Stomach smooth muscle (tissue), 2 donors: Measurements from ENCODE around the gene PPP1R14B.

Source experiments
- H3K27ac ChIP-seq: one replicate; pipeline ENCODE4 v1.7.0; 2013; ENCODE audit warnings: mild to moderate bottlenecking, low read length, inconsistent platforms
- H3K27me3 ChIP-seq, 2 donors: one replicate each; pipeline ENCODE4 v1.7.0; 2013; ENCODE audit warnings: low read length in 2 of 2; ENCODE audit not compliant: insufficient read depth in 2 of 2, control insufficient read depth in 1 of 2
- H3K36me3 ChIP-seq, 2 donors: one replicate each; pipeline ENCODE4 v1.7.0; 2013; ENCODE audit warnings: low read length in 2 of 2; ENCODE audit not compliant: control insufficient read depth in 2 of 2, insufficient read depth in 2 of 2
- H3K4me1 ChIP-seq: one replicate; pipeline ENCODE4 v1.7.0; 2013; ENCODE audit warnings: low read length; ENCODE audit not compliant: control insufficient read depth, insufficient read depth
- H3K4me3 ChIP-seq, 2 donors: one replicate each; pipeline ENCODE4 v1.7.0; 2013; ENCODE audit warnings: low read length in 2 of 2
- H3K9ac ChIP-seq, 2 donors: one replicate each; pipeline ENCODE4 v1.7.0; 2013; ENCODE audit warnings: low read length in 2 of 2, mild to moderate bottlenecking in 1 of 2
- H3K9me3 ChIP-seq, 2 donors: one replicate each; pipeline ENCODE4 v1.7.0; 2013; ENCODE audit warnings: low read length in 2 of 2; ENCODE audit not compliant: control insufficient read depth in 2 of 2
- donor health status: healthy.
- donor health status: Pancreatic carcinoma.

The PPP1R14B gene

GRCh38 chr11:64265176-64266160 lies 18.7 kb upstream of the PPP1R14B start:
- no peaks in the 10 kb centered on the region for H3K9me3 ChIP-seq
- H3K27ac ChIP-seq = no peak overlapping the region
- H3K4me3 ChIP-seq = no peak overlapping the region
- H3K4me1 ChIP-seq = peaks cover 24% of the 10 kb centered on the region
- H3K27me3 ChIP-seq = no peaks in the 10 kb centered on the region
- H3K9ac ChIP-seq = no peak overlapping the region
- peaks cover 12 to 27% of the 10 kb centered on the region in 2 donors for H3K36me3 ChIP-seq

GRCh38 chr11:64264371-64264852 lies 17.7 kb upstream of the PPP1R14B start:
- H3K27ac ChIP-seq = no peak overlapping the region
- H3K4me1 ChIP-seq = peaks cover 19% of the 10 kb centered on the region
- H3K36me3 ChIP-seq = peaks cover 12 to 27% of the 10 kb centered on the region in 2 donors
- no peaks in the 10 kb centered on the region for H3K27me3 ChIP-seq
- H3K9me3 ChIP-seq = no peaks in the 10 kb centered on the region
- H3K9ac ChIP-seq = no peak overlapping the region
- H3K4me3 ChIP-seq = no peak overlapping the region

GRCh38 chr11:64263947-64264317 lies 17.2 kb upstream of the PPP1R14B start:
- Histone ChIP-seq H3K27ac (no peak overlapping the region), H3K36me3 (peaks cover 12 to 29% of the 10 kb centered on the region in 2 donors), H3K4me3 (no peak overlapping the region), H3K9ac (no peak overlapping the region), H3K4me1 (peaks cover 14% of the 10 kb centered on the region), H3K9me3 (no peaks in the 10 kb centered on the region), H3K27me3 (no peaks in the 10 kb centered on the region)

GRCh38 chr11:64263021-64263946 lies 16.5 kb upstream of the PPP1R14B start:
- Histone ChIP-seq H3K9me3 (no peaks in the 10 kb centered on the region), H3K4me1 (peaks cover 8% of the 10 kb centered on the region), H3K27me3 (no peaks in the 10 kb centered on the region), H3K27ac (no peak overlapping the region), H3K4me3 (no peak overlapping the region), H3K9ac (no peak overlapping the region), H3K36me3 (peaks cover 15 to 32% of the 10 kb centered on the region in 2 donors)

GRCh38 chr11:64262271-64263002 lies 15.7 kb upstream of the PPP1R14B start:
- Histone ChIP-seq H3K9me3 (no peaks in the 10 kb centered on the region), H3K4me3 (no peak overlapping the region), H3K9ac (no peak overlapping the region), H3K27ac (no peak overlapping the region), H3K27me3 (no peaks in the 10 kb centered on the region), H3K36me3 (peaks cover 17 to 32% of the 10 kb centered on the region in 2 donors), H3K4me1 (no peaks in the 10 kb centered on the region)

GRCh38 chr11:64261556-64262080 lies 14.9 kb upstream of the PPP1R14B start:
- Histone ChIP-seq H3K9me3 (no peaks in the 10 kb centered on the region), H3K4me3 (no peak overlapping the region), H3K27ac (no peak overlapping the region), H3K27me3 (no peaks in the 10 kb centered on the region), H3K9ac (no peak overlapping the region), H3K4me1 (no peaks in the 10 kb centered on the region), H3K36me3 (peaks cover 18 to 33% of the 10 kb centered on the region in 2 donors)

- H3K4me3 ChIP-seq = no peak overlapping the region
- H3K36me3 ChIP-seq = peaks cover 26 to 31% of the 10 kb centered on the region in 2 donors
Observed at GRCh38 chr11:64260147-64260708, 13.5 kb upstream of the PPP1R14B start.

GRCh38 chr11:64259533-64260067 lies 12.9 kb upstream of the PPP1R14B start:
- Histone ChIP-seq H3K9me3 (no peaks in the 10 kb centered on the region), H3K27me3 (no peaks in the 10 kb centered on the region), H3K36me3 (peaks cover 26 to 32% of the 10 kb centered on the region in 2 donors), H3K27ac (no peak overlapping the region), H3K4me3 (no peak overlapping the region), H3K4me1 (no peaks in the 10 kb centered on the region), H3K9ac (no peak overlapping the region)

More at GRCh38 chr11:64260147-64260708, 13.5 kb upstream of the PPP1R14B start:
- no peak overlapping the region for H3K9ac ChIP-seq
- H3K4me1 ChIP-seq = no peaks in the 10 kb centered on the region
- H3K27me3 ChIP-seq = no peaks in the 10 kb centered on the region
- no peaks in the 10 kb centered on the region for H3K9me3 ChIP-seq
- H3K27ac ChIP-seq = no peak overlapping the region

- no peaks in the 10 kb centered on the region for H3K27me3 ChIP-seq
- no peaks in the 10 kb centered on the region for H3K9me3 ChIP-seq
- no peak overlapping the region for H3K4me3 ChIP-seq
- H3K36me3 ChIP-seq = peaks cover 26 to 28% of the 10 kb centered on the region in 2 donors
- no peak overlapping the region for H3K27ac ChIP-seq
- H3K4me1 ChIP-seq = no peaks in the 10 kb centered on the region
- no peak overlapping the region for H3K9ac ChIP-seq
Observed at GRCh38 chr11:64258946-64259532, 12.3 kb upstream of the PPP1R14B start.
